Muscle layer of colon (tissue), 2 donors: ENCODE measurements around the gene SOBP.

ENCODE experiments used
- H3K27ac ChIP-seq: one replicate; pipeline ENCODE4 v1.7.0; 2013; ENCODE audit warnings: low read depth, mild to moderate bottlenecking, low read length, moderate library complexity
- H3K27me3 ChIP-seq, 2 donors: one replicate each; pipeline ENCODE4 v1.7.0; 2013; ENCODE audit warnings: low read length in 2 of 2, mild to moderate bottlenecking in 2 of 2; ENCODE audit not compliant: insufficient read depth in 2 of 2, control insufficient read depth in 1 of 2
- H3K36me3 ChIP-seq: one replicate; pipeline ENCODE4 v1.7.0; 2013; ENCODE audit warnings: mild to moderate bottlenecking, low read length; ENCODE audit not compliant: insufficient read depth
- H3K4me1 ChIP-seq: one replicate; pipeline ENCODE4 v1.7.0; 2013; ENCODE audit warnings: mild to moderate bottlenecking, low read length; ENCODE audit not compliant: insufficient read depth
- H3K4me3 ChIP-seq, 2 donors: one replicate each; pipeline ENCODE4 v1.7.0; 2013; ENCODE audit warnings: low read length in 2 of 2, low read depth in 1 of 2, mild to moderate bottlenecking in 1 of 2, moderate library complexity in 1 of 2
- H3K9ac ChIP-seq: one replicate; pipeline ENCODE4 v1.7.0; 2013; ENCODE audit warnings: low read length
- H3K9me3 ChIP-seq: one replicate; pipeline ENCODE4 v1.7.0; 2013; ENCODE audit warnings: mild to moderate bottlenecking, low read length
- donor health status: abdominal sarcoma.
- donor health status: Adenocarcinoma of cecum.

The SOBP gene

DNA sequence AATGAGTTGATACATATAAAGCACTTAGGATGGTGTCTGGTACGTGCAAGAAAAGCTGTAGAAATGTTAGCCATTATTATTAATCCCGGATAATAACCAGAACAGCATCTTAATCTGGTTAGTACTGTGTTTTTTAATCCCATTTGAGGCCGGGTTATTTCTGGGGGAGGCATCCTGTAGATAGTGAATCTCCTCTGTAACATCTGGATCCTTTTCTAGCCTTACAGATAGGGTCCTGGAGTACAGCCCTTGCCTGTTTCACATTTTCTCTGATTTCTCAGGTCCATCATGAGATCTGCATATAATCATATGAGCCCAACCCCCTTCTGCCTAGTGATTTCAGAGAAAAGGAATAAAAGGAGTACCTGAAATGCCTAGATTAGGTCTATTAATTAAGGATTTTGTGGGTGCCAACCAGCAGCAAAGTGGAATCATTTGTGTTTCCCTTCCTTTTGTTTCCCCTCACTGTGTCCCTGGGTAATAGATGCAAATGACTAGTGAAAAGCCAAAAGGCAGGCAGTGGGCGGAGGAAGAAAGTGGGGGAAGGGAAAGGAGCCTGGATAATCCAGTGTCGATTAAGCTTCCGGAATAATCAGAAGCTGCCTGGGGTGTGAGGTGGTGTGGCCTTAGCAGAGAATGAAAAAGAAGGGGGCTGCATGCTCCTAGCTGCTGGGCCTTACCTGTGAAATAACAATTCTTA lies 88.9 kb downstream of the SOBP start:
- Histone ChIP-seq H3K9me3 (no peaks in the 10 kb centered on the region), H3K27me3 (no peaks in the 10 kb centered on the region), H3K36me3 (no peaks in the 10 kb centered on the region), H3K27ac (no peak overlapping the region), H3K4me1 (no peaks in the 10 kb centered on the region), H3K9ac (no peak overlapping the region), H3K4me3 (no peak overlapping the region)

DNA sequence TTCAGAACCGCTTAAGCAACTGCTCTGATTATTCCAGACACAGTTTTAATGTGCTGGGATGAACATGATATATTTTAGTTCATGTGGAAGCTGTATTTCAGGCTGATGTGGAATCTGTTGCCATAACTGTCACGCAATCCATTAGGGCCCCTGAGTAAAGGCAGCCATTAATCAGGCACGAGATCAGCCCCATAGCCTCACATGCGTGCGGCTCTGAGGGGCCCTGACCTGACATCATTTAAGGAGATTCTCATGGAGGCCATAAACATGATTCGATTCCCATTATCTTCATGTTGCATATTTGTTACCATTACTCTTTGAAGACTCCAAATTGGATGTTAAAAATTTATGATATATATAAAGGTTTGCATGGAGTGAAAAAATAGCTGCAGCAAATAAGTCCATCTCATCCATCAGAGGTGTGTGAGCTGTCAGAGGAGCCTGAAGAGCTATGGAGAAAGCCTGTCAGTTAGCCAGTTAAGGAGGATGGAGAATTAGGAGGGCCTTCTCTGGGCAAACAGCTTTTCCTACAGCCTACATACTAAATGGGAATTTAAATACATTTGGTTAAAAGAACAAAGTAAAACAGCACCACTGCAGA lies 89.6 kb downstream of the SOBP start:
- Histone ChIP-seq H3K9me3 (no peaks in the 10 kb centered on the region), H3K9ac (no peak overlapping the region), H3K4me3 (no peak overlapping the region), H3K27ac (no peak overlapping the region), H3K36me3 (no peaks in the 10 kb centered on the region), H3K27me3 (no peaks in the 10 kb centered on the region), H3K4me1 (no peaks in the 10 kb centered on the region)

DNA sequence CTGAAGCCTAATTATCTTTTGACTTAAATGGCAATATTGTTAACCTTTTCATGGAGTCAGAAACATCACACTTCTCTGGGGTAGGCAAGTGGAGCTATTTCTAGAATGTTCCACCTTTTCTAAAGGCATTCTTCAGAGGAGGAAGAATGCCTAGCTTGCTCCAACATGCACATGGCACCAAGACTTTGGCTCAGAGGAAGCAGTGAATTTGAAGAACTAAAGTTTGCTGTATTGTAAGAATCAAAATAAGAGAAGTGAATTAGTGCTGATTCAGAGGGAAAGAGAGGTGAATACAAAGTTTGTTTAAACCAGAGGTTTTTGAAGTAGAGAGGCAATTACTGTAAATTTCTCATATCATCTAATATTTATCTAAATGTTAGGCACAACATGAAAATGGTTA lies 92.2 kb downstream of the SOBP start:
- Histone ChIP-seq H3K36me3 (no peaks in the 10 kb centered on the region), H3K27ac (no peak overlapping the region), H3K9ac (no peak overlapping the region), H3K27me3 (no peaks in the 10 kb centered on the region), H3K4me3 (no peak overlapping the region), H3K4me1 (no peaks in the 10 kb centered on the region), H3K9me3 (no peaks in the 10 kb centered on the region)

DNA sequence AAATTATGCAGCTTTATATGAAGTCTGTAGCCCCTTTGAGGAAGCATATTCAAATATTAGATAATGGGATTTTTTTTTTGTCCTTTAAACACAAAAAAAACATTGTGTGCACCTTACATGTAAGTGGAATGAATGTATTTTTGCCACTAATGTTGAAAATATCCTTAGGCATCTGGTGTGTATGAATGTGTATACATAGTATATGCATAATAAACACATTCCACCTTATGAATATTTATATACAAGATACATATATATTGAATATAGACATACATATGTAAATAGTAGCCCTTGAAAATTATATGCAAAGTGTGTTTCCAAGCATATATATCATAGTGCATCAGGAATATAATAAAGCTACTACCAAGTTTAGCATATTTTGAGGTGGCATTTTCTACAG lies 94.8 kb downstream of the SOBP start:
- Histone ChIP-seq H3K9me3 (no peaks in the 10 kb centered on the region), H3K27ac (no peak overlapping the region), H3K27me3 (no peaks in the 10 kb centered on the region), H3K36me3 (no peaks in the 10 kb centered on the region), H3K9ac (no peak overlapping the region), H3K4me1 (no peaks in the 10 kb centered on the region), H3K4me3 (no peak overlapping the region)

DNA sequence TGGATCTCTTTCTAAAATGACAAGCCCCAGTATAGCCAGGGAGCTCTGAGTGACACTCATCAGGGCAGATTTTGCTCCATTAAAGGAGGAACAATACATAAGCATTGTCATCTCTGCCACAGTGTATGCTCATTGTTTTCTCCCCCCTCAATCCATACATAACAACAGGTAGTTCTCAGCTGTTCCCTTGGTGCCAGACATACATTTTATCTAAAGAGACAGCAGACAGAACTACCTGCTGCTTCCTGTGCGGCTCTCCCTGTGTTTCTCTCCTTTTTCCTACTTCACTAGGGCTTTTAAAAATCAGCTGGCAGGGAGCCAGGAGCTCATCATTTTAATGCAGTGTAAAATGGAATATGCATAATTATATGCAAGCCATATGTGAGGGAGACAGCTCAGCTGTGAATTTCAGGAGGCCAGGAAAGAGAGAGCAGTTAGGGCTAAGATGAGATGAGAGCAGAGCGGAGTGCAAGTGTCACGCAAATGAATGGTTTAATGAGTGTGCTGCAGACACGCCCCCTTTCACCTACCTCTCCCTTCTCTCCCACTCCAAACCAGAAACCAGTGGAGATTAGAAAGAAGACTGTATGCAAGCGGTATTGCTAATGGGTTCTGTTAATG lies 96.0 kb downstream of the SOBP start:
- Histone ChIP-seq H3K9ac (no peak overlapping the region), H3K4me3 (no peak overlapping the region), H3K9me3 (no peaks in the 10 kb centered on the region), H3K27ac (no peak overlapping the region), H3K4me1 (no peaks in the 10 kb centered on the region), H3K36me3 (no peaks in the 10 kb centered on the region), H3K27me3 (no peaks in the 10 kb centered on the region)

DNA sequence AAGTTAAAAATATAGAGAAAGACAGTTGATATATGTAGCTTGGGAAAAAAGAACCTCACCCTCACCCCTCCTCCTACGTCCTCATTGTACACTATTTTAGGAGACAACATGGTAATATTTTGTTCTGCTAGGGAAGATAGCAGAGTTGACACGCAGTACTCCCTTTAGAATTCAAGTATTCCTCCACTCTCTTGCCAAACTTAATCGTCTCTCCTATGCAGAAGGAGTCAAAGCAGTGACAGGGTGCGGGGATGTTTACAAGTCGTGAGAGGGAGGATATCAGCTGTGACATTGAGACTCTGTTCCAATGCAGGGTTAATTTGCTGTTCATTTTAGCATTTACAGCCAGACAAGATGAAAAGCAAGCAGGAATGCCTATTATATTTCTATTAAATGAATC lies 97.5 kb downstream of the SOBP start:
- Histone ChIP-seq H3K36me3 (no peaks in the 10 kb centered on the region), H3K4me3 (no peak overlapping the region), H3K9ac (no peak overlapping the region), H3K27ac (no peak overlapping the region), H3K27me3 (no peaks in the 10 kb centered on the region), H3K4me1 (no peaks in the 10 kb centered on the region), H3K9me3 (no peaks in the 10 kb centered on the region)

DNA sequence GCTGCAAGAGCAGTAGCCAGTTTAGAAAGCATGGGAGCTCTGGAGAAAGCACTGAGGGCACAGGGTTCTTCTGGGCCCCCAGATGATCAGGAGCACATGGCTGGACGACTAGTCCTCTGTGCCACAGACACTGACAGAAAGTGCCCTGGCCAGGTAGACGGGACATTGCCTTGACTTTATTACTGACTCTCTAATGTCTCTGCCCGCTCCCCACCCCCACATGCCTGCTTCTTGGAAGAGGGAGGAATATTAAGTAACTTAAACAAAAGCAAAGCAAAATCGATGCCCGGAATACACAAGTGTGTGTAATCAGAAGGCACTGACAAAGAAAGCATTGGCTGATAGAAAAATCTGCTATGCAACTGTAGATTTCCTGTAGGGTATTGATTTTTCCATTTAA lies 99.3 kb downstream of the SOBP start:
- H3K27me3 ChIP-seq: no peaks in the 10 kb centered on the region
- H3K4me1 ChIP-seq: no peaks in the 10 kb centered on the region
- H3K9me3 ChIP-seq: no peaks in the 10 kb centered on the region
- no peak overlapping the region for H3K9ac ChIP-seq
- no peaks in the 10 kb centered on the region for H3K36me3 ChIP-seq
- no peak overlapping the region for H3K4me3 ChIP-seq
- no peak overlapping the region for H3K27ac ChIP-seq

DNA sequence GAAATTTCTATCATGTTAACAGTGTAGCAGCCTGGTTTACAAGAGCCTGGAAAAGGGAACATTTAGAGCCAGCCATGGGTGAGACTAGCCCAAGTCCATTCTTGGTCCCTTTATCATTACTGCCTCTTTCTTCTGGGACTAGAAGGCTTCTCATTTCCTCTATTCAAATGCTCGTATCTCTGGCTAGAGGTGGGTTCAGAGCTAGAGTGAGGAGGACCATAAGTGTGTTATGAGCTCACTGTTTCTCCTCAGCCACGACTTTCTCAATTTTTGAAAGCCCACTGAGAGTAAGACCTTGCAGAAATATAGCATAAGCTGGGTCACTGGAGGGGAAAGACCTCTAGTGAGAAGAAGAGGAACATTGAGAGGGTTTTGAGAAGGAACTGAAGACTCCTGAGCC lies 100.0 kb downstream of the SOBP start:
- no peak overlapping the region for H3K4me3 ChIP-seq
- H3K27ac ChIP-seq: no peak overlapping the region
- H3K9ac ChIP-seq: no peak overlapping the region
- no peaks in the 10 kb centered on the region for H3K36me3 ChIP-seq
- no peaks in the 10 kb centered on the region for H3K27me3 ChIP-seq
- no peaks in the 10 kb centered on the region for H3K4me1 ChIP-seq
- H3K9me3 ChIP-seq: no peaks in the 10 kb centered on the region

DNA sequence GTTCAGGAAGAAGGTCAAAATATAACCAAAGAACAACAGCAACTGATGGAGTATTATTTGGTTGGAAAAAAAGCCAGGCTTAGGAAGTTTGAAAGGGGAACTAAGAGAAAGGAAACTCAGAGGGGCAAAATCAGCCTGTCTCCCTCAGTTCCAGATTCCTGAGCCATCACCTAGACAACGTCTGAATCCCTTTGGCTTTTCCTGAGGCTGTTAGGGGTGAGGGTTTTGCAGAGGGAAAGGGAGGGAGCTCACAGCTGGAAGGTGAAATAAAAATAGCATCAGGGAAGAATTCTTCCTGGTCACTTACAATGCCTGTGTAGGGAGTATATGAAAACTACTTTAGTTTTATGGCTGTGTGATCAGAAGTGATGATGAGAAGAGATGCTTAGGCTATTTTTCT lies 100.5 kb downstream of the SOBP start:
- H3K27me3 ChIP-seq: no peaks in the 10 kb centered on the region
- no peaks in the 10 kb centered on the region for H3K9me3 ChIP-seq
- H3K27ac ChIP-seq: no peak overlapping the region
- H3K36me3 ChIP-seq: no peaks in the 10 kb centered on the region
- H3K9ac ChIP-seq: no peak overlapping the region
- no peak overlapping the region for H3K4me3 ChIP-seq
- no peaks in the 10 kb centered on the region for H3K4me1 ChIP-seq

DNA sequence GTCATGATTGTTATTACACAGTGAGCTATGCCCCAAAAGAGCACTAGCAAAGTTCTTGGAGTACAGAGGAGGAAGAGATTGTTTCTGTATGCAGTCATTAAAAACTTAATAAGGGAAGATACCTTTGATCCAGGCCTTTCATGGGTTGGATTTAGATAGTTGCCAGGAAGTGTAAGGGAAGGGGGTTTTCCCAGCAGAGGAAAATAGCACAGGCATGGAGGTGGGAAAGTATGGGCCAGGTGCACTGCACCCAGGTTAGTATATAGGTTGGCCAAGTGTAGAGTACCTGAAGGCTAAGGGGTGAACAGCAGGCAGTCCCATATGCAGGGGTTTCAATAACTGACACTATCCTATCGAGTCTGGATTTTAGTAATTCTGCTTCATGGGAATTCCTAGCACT lies 101.4 kb downstream of the SOBP start:
- H3K4me1 ChIP-seq: no peaks in the 10 kb centered on the region
- H3K27ac ChIP-seq: no peak overlapping the region
- no peak overlapping the region for H3K9ac ChIP-seq
- no peak overlapping the region for H3K4me3 ChIP-seq
- H3K36me3 ChIP-seq: no peaks in the 10 kb centered on the region
- H3K9me3 ChIP-seq: no peaks in the 10 kb centered on the region
- no peaks in the 10 kb centered on the region for H3K27me3 ChIP-seq

DNA sequence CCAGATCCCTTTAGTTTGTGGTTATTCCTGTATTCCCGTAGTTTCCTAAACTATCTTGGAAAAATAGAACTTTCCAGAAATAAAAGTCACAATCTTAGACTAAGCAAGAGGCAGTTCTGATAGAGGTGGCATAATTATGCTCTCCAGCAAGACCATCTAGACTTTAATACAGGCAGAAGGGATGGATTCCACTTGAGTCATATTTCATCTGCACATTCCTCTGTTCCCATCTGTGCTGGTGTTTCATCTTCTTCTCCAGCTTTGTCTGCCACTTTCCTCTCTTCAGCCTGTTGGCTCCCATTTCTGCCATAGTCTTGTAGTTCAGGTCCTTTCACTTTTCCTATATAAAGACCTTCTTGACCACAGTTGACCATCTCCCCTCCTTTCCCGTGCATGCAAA lies 102.9 kb downstream of the SOBP start:
- Histone ChIP-seq H3K27ac (no peak overlapping the region), H3K27me3 (no peaks in the 10 kb centered on the region), H3K36me3 (no peaks in the 10 kb centered on the region), H3K9ac (no peak overlapping the region), H3K9me3 (no peaks in the 10 kb centered on the region), H3K4me3 (no peak overlapping the region), H3K4me1 (no peaks in the 10 kb centered on the region)

DNA sequence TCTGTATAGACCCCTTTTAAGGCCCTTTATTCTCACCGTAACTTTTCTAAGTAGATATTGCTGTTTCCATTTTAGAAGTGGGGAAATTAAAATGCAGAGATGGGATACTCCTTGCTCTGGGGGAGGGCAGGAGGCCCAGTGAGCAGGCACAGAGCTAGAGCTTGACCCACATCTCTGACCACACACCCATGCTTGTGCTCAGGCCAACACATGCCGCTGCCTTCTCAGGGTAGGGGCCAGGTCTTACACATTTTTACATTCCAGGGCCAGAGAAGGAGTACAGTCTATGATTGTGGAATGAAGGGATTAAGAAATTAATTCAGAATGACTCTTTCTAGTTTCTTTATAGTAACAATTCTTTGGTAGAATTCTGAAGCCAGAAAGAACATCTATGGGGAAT lies 104.8 kb downstream of the SOBP start:
- H3K36me3 ChIP-seq: no peaks in the 10 kb centered on the region
- H3K27me3 ChIP-seq: no peaks in the 10 kb centered on the region
- H3K4me3 ChIP-seq: no peak overlapping the region
- no peak overlapping the region for H3K27ac ChIP-seq
- H3K4me1 ChIP-seq: no peaks in the 10 kb centered on the region
- H3K9me3 ChIP-seq: no peaks in the 10 kb centered on the region
- H3K9ac ChIP-seq: no peak overlapping the region
